Erythroblast (primary cell): Measurements from ENCODE around the gene CBL.

Experiments
- GATA1 ChIP-seq: IDR thresholded peaks from 2 replicates; pipeline ENCODE4 v1.6.1; 2011; ENCODE audit warnings: low read depth, mild to moderate bottlenecking, control low read depth, low read length, moderate library complexity
- POLR2A ChIP-seq: IDR thresholded peaks from 2 replicates; pipeline ENCODE4 v1.6.1; 2011; ENCODE audit warnings: mild to moderate bottlenecking, low read length

- TF ChIP-seq POLR2A (no peak), GATA1 (no peak)
Measured at GRCh38 chr11:119282495-119282894, 76.4 kb downstream of the CBL start.
